ENCODE results near the gene AGPS. TPM values are rescaled to one million over a fixed set of nuclear protein-coding genes. Genes with fewer than 3 reads are reported as not detected.
"Not testable (repeated sequence)": the region's sequence is repeated elsewhere in the genome, so short reads cannot be mapped to it uniquely, and the experiment has no call there.

Gene AGPS
- total RNA-seq, 3 donors from 2014 or later = 73.1 to 80.1 (median 73.7) TPM

GRCh38 chr2:177359836-177360595 is 32.6 kb upstream of the AGPS start:
- H3K4me3 Mint-ChIP-seq = no peak overlapping the region
- no peaks in the 10 kb centered on the region for H3K27me3 Mint-ChIP-seq (ENCODE audit: low read depth)
- H3K9me3 Mint-ChIP-seq = no peaks in the 10 kb centered on the region
- no peaks in the 10 kb centered on the region for H3K36me3 Mint-ChIP-seq (ENCODE audit: insufficient read depth)
- ATAC-seq = no peak
- no peak for DNase-seq
- H3K4me1 Mint-ChIP-seq (ENCODE audit: low read depth) = no peaks in the 10 kb centered on the region

- Mint-ChIP-seq H3K4me3 (no peak overlapping the region), H3K36me3 (ENCODE audit: insufficient read depth) (no peaks in the 10 kb centered on the region), H3K27me3 (ENCODE audit: low read depth) (no peaks in the 10 kb centered on the region), H3K4me1 (ENCODE audit: low read depth) (no peaks in the 10 kb centered on the region), H3K9me3 (no peaks in the 10 kb centered on the region)
- DNase-seq = no peak
- ATAC-seq = no peak
Observed at GRCh38 chr2:177362499-177362898, 30.1 kb upstream of the AGPS start.

GRCh38 chr2:177363332-177363731 is 29.2 kb upstream of the AGPS start:
- H3K4me1 Mint-ChIP-seq (ENCODE audit: low read depth) = no peaks in the 10 kb centered on the region
- no peak overlapping the region for H3K4me3 Mint-ChIP-seq
- H3K27me3 Mint-ChIP-seq (ENCODE audit: low read depth) = no peaks in the 10 kb centered on the region
- ATAC-seq (no peak), DNase-seq (no peak)
- H3K36me3 Mint-ChIP-seq (ENCODE audit: insufficient read depth) = no peaks in the 10 kb centered on the region
- no peaks in the 10 kb centered on the region for H3K9me3 Mint-ChIP-seq

- H3K4me3 Mint-ChIP-seq; H3K4me1 Mint-ChIP-seq (ENCODE audit: low read depth); H3K36me3 Mint-ChIP-seq (ENCODE audit: insufficient read depth); ATAC-seq; H3K27me3 Mint-ChIP-seq (ENCODE audit: low read depth); DNase-seq: not testable (repeated sequence)
- H3K9me3 Mint-ChIP-seq = peaks cover 18% of the 10 kb centered on the region
Observed at GRCh38 chr2:177365764-177366163, 26.8 kb upstream of the AGPS start.

GRCh38 chr2:177368023-177368422 is 24.6 kb upstream of the AGPS start:
- not testable (repeated sequence) for H3K36me3 Mint-ChIP-seq (ENCODE audit: insufficient read depth); H3K4me1 Mint-ChIP-seq (ENCODE audit: low read depth); ATAC-seq; DNase-seq; H3K4me3 Mint-ChIP-seq; H3K27me3 Mint-ChIP-seq (ENCODE audit: low read depth)
- H3K9me3 Mint-ChIP-seq = peaks cover 37% of the 10 kb centered on the region

GRCh38 chr2:177379354-177379753 is 13.2 kb upstream of the AGPS start:
- ATAC-seq (no peak), DNase-seq (no peak)
- peaks cover 12% of the 10 kb centered on the region for H3K36me3 Mint-ChIP-seq (ENCODE audit: insufficient read depth)
- no peaks in the 10 kb centered on the region for H3K4me1 Mint-ChIP-seq (ENCODE audit: low read depth)
- no peaks in the 10 kb centered on the region for H3K9me3 Mint-ChIP-seq
- H3K27me3 Mint-ChIP-seq (ENCODE audit: low read depth) = no peaks in the 10 kb centered on the region
- H3K4me3 Mint-ChIP-seq = no peak overlapping the region

GRCh38 chr2:177380181-177380580 is 12.4 kb upstream of the AGPS start:
- peaks cover 12% of the 10 kb centered on the region for H3K36me3 Mint-ChIP-seq (ENCODE audit: insufficient read depth)
- ATAC-seq (no peak), DNase-seq (no peak)
- H3K27me3 Mint-ChIP-seq (ENCODE audit: low read depth) = no peaks in the 10 kb centered on the region
- H3K4me1 Mint-ChIP-seq (ENCODE audit: low read depth) = no peaks in the 10 kb centered on the region
- no peak overlapping the region for H3K4me3 Mint-ChIP-seq
- no peaks in the 10 kb centered on the region for H3K9me3 Mint-ChIP-seq

GRCh38 chr2:177383935-177384334 is 8.6 kb upstream of the AGPS start:
- Mint-ChIP-seq H3K9me3 (no peaks in the 10 kb centered on the region), H3K4me1 (ENCODE audit: low read depth) (no peaks in the 10 kb centered on the region), H3K27me3 (ENCODE audit: low read depth) (no peaks in the 10 kb centered on the region), H3K36me3 (ENCODE audit: insufficient read depth) (peaks cover 10% of the 10 kb centered on the region), H3K4me3 (no peak overlapping the region)
- DNase-seq (no peak), ATAC-seq (no peak)

GRCh38 chr2:177385151-177385550 is 7.4 kb upstream of the AGPS start:
- Mint-ChIP-seq H3K9me3 (no peaks in the 10 kb centered on the region), H3K36me3 (ENCODE audit: insufficient read depth) (peaks cover 9% of the 10 kb centered on the region), H3K4me1 (ENCODE audit: low read depth) (no peaks in the 10 kb centered on the region), H3K27me3 (ENCODE audit: low read depth) (no peaks in the 10 kb centered on the region), H3K4me3 (no peak overlapping the region)
- ATAC-seq (no peak), DNase-seq (no peak)

- Mint-ChIP-seq H3K4me3 (peak overlapping the region; percentile 87), H3K9me3 (no peaks in the 10 kb centered on the region), H3K36me3 (ENCODE audit: insufficient read depth) (peaks cover 6% of the 10 kb centered on the region), H3K4me1 (ENCODE audit: low read depth) (peaks cover 41% of the 10 kb centered on the region), H3K27me3 (ENCODE audit: low read depth) (no peaks in the 10 kb centered on the region)
- no peak for DNase-seq
- no peak for ATAC-seq
Observed at GRCh38 chr2:177391822-177392372, 676 bp upstream of the AGPS start.

GRCh38 chr2:177393203-177393755 is 706 bp downstream of the AGPS start:
- peaks cover 54% of the 10 kb centered on the region for H3K4me1 Mint-ChIP-seq (ENCODE audit: low read depth)
- peak overlapping the region; percentile 87 for H3K4me3 Mint-ChIP-seq
- peaks cover 10% of the 10 kb centered on the region for H3K36me3 Mint-ChIP-seq (ENCODE audit: insufficient read depth)
- no peaks in the 10 kb centered on the region for H3K9me3 Mint-ChIP-seq
- no peaks in the 10 kb centered on the region for H3K27me3 Mint-ChIP-seq (ENCODE audit: low read depth)
- DNase-seq (no peak), ATAC-seq (peak in 1 of 2 donors; percentile 11)

GRCh38 chr2:177393824-177394593 is 1.4 kb downstream of the AGPS start:
- Mint-ChIP-seq H3K36me3 (ENCODE audit: insufficient read depth) (peaks cover 10% of the 10 kb centered on the region), H3K4me1 (ENCODE audit: low read depth) (peaks cover 61% of the 10 kb centered on the region), H3K27me3 (ENCODE audit: low read depth) (no peaks in the 10 kb centered on the region), H3K9me3 (no peaks in the 10 kb centered on the region), H3K4me3 (peak overlapping the region; percentile 87)
- ATAC-seq (no peak), DNase-seq (no peak)

- DNase-seq = no peak
- Mint-ChIP-seq H3K9me3 (no peaks in the 10 kb centered on the region), H3K27me3 (ENCODE audit: low read depth) (no peaks in the 10 kb centered on the region), H3K36me3 (ENCODE audit: insufficient read depth) (peaks cover 10% of the 10 kb centered on the region), H3K4me1 (ENCODE audit: low read depth) (peaks cover 65% of the 10 kb centered on the region), H3K4me3 (peak overlapping the region; percentile 87)
- ATAC-seq = no peak
Observed at GRCh38 chr2:177394594-177394973, 2.0 kb downstream of the AGPS start.

GRCh38 chr2:177395351-177396065 is 2.9 kb downstream of the AGPS start:
- H3K4me3 Mint-ChIP-seq = no peak overlapping the region
- no peaks in the 10 kb centered on the region for H3K9me3 Mint-ChIP-seq
- ATAC-seq (no peak), DNase-seq (no peak)
- H3K4me1 Mint-ChIP-seq (ENCODE audit: low read depth) = peaks cover 71% of the 10 kb centered on the region
- H3K27me3 Mint-ChIP-seq (ENCODE audit: low read depth) = no peaks in the 10 kb centered on the region
- H3K36me3 Mint-ChIP-seq (ENCODE audit: insufficient read depth) = peaks cover 10% of the 10 kb centered on the region
